Fibroblast of skin of left quadriceps (primary cell): Measurements from ENCODE around the gene MTCH1.
"Not testable (repeated sequence)": the region's sequence is repeated elsewhere in the genome, so short reads cannot be mapped to it uniquely, and the experiment has no call there.

Source experiments
- DNase-seq, 2 experiments: peaks; one replicate each; pipeline ENCODE4 v3.0.0-alpha.2; 2013; ENCODE audit warnings: low read depth in 2 of 2

MTCH1 gene

GRCh38 chr6:36997811-36998722 lies 12.1 kb upstream of the MTCH1 start:
- DNase-seq = no peak

DNA sequence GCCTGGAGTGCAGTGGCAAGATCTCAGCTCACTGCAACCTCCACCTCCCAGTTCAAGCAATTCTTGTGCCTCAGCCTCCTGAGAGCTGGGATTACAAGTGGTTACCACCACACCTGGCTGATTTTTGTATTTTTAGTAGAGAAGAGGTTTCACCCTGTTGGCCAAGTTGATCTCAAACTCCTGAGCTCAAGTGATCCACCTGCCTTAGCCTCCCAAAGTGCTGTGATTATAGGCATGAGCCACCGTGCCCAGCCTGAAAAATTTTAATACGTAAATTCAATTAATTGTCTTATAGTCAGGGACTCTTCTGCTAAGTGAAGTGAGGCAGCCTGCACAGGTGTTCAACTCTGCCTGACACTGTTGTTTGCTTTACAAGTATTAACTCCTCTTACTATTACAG lies 4.4 kb upstream of the MTCH1 start:
- not testable (repeated sequence) for DNase-seq

GRCh38 chr6:36989264-36989663 lies 3.3 kb upstream of the MTCH1 start:
- DNase-seq = no peak

DNA sequence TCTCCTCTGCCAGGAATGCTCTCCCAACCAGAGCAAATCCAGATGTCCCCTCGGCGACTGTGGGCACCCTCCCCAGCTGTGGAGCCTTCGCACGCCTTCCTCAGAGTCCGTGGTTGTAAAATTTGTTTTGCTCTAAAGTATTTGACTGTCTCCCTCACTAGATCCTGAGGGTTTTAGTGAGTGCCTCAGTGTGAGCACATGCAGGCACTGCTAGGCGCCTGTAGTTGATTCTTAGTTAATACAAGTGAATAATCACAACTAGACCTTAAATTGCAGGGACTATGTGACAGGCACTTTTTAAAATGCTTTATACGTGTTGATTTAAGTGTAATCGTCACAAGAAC lies 680 bp upstream of the MTCH1 start:
- DNase-seq = no peak

DNA sequence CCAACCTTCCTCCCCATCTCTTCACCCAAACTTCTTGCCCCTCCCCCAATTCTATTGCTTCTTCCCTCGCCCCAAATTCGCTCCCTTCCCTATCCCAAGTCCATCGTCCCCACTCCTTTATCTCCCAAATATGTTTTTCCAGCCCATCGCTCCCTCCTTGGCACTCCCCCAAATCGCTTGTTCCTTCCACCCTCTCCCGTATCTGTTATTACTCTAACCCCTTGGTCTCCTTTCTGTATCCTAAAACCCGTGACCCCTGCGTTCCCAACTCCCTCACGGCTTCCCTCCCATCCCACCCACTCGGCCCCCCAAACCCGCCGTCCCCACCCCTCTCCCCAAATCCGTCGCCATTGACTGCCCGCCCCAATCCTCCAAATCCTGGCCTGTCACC lies 584 bp downstream of the MTCH1 start:
- DNase-seq = no peak

GRCh38 chr6:36984581-36985416 lies 1.2 kb downstream of the MTCH1 start:
- peak; percentile 46 to 50 for DNase-seq

- no peak for DNase-seq
Measured at GRCh38 chr6:36983538-36983937, 2.5 kb downstream of the MTCH1 start.

- no peak for DNase-seq
Measured at GRCh38 chr6:36980876-36981619, 4.9 kb downstream of the MTCH1 start.

DNA sequence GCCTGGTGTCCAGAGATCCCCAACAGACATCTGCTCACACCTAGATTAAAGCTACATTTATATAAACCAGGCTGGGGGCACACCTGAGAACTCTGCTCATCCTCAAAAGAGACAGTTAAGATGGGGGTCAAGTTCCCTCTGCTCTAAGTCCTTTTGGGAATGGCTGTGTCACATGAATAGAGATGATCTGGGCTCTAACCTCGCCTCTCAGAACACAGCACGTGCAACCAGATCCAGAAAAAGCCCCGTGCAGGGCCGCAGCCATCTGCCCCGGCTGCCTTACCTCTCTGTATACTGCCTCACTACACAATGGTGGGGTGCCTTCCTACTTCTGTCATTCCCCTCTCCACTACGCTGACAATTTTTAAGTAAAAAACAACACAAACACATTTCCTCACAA lies 5.9 kb downstream of the MTCH1 start:
- no peak for DNase-seq

DNA sequence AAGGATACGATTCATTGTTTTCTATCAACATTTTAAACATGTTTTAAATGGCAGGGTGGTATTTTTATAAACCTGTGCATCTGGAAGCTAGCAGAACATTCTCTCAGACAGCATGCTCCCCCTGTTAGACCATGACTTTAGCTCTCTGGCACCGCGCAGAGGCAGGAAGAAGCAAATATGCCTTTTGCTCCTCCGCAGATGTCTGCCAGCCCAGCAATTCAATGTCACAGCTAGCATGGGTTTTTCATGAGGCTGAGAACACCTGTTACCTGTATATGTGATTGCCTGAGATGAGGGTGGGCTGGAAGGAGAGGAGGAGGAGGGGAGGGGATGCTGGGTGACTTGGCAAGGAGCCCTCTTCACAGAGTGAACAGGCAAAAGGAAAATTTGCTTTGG lies 6.7 kb downstream of the MTCH1 start:
- DNase-seq = peak; percentile 41 to 45

GRCh38 chr6:36978421-36979346 lies 7.3 kb downstream of the MTCH1 start:
- DNase-seq = no peak

GRCh38 chr6:36977470-36977941 lies 8.5 kb downstream of the MTCH1 start:
- DNase-seq = no peak

DNA sequence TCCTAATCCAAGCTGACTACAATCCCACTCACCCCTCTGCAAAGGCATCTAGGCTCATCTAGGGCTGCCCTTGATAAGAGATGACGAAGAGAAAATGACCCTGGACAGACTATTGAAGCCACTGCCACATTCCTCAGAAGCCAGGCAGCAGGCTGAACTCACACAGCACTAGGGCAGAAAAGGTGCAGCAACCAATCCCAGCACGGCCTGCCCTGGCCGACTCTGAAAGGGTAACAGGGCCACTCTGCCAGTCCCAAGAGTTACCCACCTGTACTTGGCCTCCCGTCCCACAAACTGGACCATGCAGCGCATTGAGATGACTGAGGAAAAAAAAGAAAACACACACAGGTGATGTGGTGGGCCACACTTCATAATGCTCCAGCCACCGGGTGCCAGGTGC lies 9.1 kb downstream of the MTCH1 start:
- DNase-seq = no peak

GRCh38 chr6:36976509-36976908 lies 9.5 kb downstream of the MTCH1 start:
- no peak for DNase-seq

DNA sequence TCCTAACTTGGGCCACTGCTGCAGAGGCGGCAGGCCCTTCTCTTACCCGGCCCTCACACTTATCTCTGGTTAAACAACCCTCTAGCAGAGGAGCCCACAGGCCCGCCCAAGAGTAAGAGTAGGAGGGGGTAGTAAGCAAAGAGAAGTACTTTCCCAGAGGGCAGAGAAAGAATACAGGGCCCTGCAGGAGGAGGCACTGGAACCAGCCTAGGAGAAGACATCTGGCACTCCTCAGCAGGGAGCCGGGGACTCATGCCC lies 10.1 kb downstream of the MTCH1 start:
- DNase-seq = no peak

DNA sequence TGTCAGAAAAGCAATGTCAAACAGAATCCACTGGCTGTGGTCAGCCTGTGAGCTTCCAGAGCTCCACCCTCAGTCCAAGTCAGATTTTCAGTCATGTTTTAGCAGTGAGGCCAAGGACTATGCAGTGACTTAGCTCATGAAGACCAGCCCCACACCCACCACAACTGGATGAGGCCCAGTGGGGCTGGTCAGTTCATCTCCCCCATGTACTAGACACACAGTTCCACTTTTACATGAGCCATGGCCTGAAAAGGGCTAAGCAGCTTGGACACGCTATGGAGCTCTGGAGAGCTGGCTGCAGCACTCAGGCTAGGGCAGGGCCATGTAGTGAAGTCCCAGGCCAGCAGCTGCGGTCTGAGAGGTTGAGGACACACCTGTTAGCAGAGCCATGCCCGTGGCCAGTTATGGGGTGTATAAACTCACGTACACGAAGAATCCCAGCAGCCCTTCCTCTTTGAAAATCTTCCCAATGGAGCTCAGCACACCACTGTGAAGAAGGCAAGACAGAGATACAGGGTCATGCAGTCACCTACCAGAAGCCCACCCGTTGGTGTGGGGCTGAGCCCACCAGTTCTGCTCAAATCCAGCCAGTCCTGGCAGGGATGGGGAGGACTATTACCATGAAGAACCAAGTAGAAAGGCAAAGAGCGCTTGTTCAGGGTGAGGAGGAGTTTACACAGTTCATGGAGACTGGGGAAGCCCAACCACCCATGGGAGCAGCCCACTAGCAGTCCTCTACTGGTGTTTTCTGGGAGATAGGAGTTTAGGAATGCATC lies 10.6 kb downstream of the MTCH1 start:
- DNase-seq = no peak

GRCh38 chr6:36973647-36974046 lies 12.3 kb downstream of the MTCH1 start:
- DNase-seq = no peak

GRCh38 chr6:36973190-36973589 lies 12.8 kb downstream of the MTCH1 start:
- no peak for DNase-seq

DNA sequence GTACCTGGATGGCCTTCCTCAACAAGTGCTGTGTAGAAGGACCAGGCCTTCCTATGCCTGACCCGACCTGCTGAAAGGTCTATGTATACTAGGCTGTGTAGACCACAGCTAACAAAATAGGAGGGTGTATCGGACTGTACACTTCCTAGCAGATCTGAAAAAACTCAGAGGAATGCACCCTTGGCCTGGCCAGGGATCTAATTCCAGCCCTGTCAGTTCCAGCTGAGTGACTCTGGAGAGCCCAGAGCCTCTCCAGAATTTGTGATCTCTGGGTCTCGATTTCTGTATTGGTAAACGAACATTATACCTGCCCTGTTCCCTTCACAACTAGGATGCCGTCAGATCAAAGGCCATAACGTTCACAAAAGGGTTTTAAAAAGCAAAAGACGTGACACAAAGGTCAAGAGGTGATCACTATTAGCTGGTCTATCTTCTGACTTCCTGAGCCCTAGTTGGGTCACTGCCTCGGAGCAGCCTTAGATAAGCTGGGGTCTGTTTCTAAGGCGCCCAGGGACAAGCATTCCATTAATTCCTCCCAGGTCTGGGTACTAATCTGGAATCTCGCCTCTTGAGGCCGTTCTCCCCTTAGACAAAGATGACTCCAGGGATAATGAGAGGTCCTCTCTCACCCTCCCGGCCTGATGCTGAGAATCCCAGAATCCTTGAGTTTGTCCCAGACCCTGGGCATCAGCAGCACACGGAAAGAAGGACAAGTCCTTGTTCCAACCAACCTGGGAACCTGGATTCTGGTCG lies 13.9 kb downstream of the MTCH1 start:
- no peak for DNase-seq
